SU-DHL-6 (cell line): ENCODE measurements around the gene CFAP45.

Source experiments
- CTCF ChIP-seq: fragments of 200-600 bp; sonication (generic); IDR thresholded peaks from one replicate; pipeline ENCODE4 v1.5.1; 2017; ENCODE audit warnings: antibody characterized with exemption, mild to moderate bottlenecking, low read length, moderate library complexity; ENCODE audit not compliant: insufficient read depth, poor library complexity, severe bottlenecking
- EZH2phosphoT487 ChIP-seq: fragments of 200-600 bp; sonication (generic), shearing (Covaris generic); conservative IDR thresholded peaks from 2 replicates; pipeline ENCODE4 v1.6.1; 2018; ENCODE audit warnings: mild to moderate bottlenecking, antibody characterized with exemption, low read length, moderate library complexity, mixed read lengths

DNA sequence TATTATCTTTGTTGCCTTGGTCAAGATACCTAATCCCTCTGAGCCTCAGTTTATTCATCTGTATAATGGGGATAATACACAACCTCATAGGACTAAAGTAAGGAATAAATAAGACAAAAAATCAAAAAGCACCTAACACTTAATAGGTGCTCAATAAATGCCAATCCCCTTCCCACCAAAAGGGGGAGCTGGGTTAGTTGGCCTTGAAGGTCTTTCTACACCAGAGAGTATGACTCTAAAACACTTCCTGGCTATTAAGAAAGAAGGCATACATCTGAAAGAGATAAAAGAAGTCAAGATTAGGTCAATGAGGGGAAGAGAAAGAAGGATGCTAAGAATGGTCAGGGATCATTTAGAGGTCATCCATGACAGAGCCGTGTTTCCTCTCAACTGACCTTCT, 48.6 kb downstream of the CFAP45 start:
- TF ChIP-seq CTCF (no peak), EZH2phosphoT487 (no peak)
